GM23338 (cell line): ENCODE results near the gene BCAS1. TPM values are rescaled to one million over a fixed set of nuclear protein-coding genes. Genes with fewer than 3 reads are reported as not detected.
A peak's percentile ranks its signal among the peaks of the same experiment; 100 is the strongest.

Source experiments
- ATAC-seq: fragments of 200-7000 bp; cut with Tn5 transposase; 3 replicates; pipeline ENCODE4 v1.9.1; 2020
- DNase-seq: peaks from one replicate; pipeline ENCODE4 v3.0.0-alpha.2; 2015; ENCODE audit warnings: low spot score
- H2AFZ ChIP-seq: fragments of 200-600 bp; sonication (generic); 2 replicates; pipeline ENCODE4 v1.8.0; 2016; ENCODE audit warnings: antibody characterized with exemption, mild to moderate bottlenecking, moderate library complexity
- H3F3A ChIP-seq: fragments of 200-600 bp; sonication (generic); replicated peaks from 2 replicates; pipeline ENCODE4 v1.8.0; 2017; ENCODE audit warnings: antibody characterized with exemption, mixed run types, low read depth
- H3K27ac ChIP-seq: fragments of 200-600 bp; sonication (generic); 2 replicates; pipeline ENCODE4 v1.6.1; 2016; ENCODE audit warnings: low read depth
- H3K27me3 ChIP-seq: fragments of 200-600 bp; sonication (generic); 2 replicates; pipeline ENCODE4 v1.8.0; 2016; ENCODE audit warnings: mild to moderate bottlenecking, mixed run types, moderate library complexity; ENCODE audit not compliant: insufficient read depth
- H3K36me3 ChIP-seq: fragments of 200-600 bp; sonication (generic); 2 replicates; pipeline ENCODE4 v1.8.0; 2016; ENCODE audit warnings: mild to moderate bottlenecking; ENCODE audit not compliant: insufficient read depth
- H3K4me1 ChIP-seq: fragments of 200-600 bp; sonication (generic); 2 replicates; pipeline ENCODE4 v1.8.0; 2016; ENCODE audit warnings: mild to moderate bottlenecking, moderate library complexity; ENCODE audit not compliant: insufficient read depth
- H3K4me2 ChIP-seq: fragments of 200-600 bp; sonication (generic); 2 replicates; pipeline ENCODE4 v1.7.1; 2017; ENCODE audit warnings: mixed run types
- H3K4me3 ChIP-seq: fragments of 200-600 bp; sonication (generic); 2 replicates; pipeline ENCODE4 v1.6.1; 2016; ENCODE audit warnings: mixed run types
- H3K79me2 ChIP-seq: fragments of 200-600 bp; sonication (generic); replicated peaks from 2 replicates; pipeline ENCODE4 v1.8.0; 2017; ENCODE audit warnings: mild to moderate bottlenecking; ENCODE audit not compliant: insufficient read depth
- H3K9me2 ChIP-seq: fragments of 200-600 bp; sonication (generic); 2 replicates; pipeline ENCODE4 v1.8.0; 2017; ENCODE audit not compliant: insufficient read depth
- H4K20me1 ChIP-seq: fragments of 200-600 bp; sonication (generic); replicated peaks from 2 replicates; pipeline ENCODE4 v1.8.0; 2017; ENCODE audit warnings: mild to moderate bottlenecking; ENCODE audit not compliant: insufficient read depth
- H3K27ac Mint-ChIP-seq: 2 replicates; pipeline ENCODE4 v1.8.0; 2020; ENCODE audit warnings: inconsistent platforms, mild to moderate bottlenecking, moderate library complexity, mixed read lengths
- H3K27me3 Mint-ChIP-seq: 3 replicates; pipeline ENCODE4 v1.8.0; 2022; ENCODE audit warnings: low read depth, mild to moderate bottlenecking, moderate library complexity, mixed read lengths, inconsistent platforms; ENCODE audit not compliant: insufficient read depth, poor library complexity
- H3K36me3 Mint-ChIP-seq: 3 replicates; pipeline ENCODE4 v1.8.0; 2021; ENCODE audit warnings: low read depth, mild to moderate bottlenecking, inconsistent platforms, moderate library complexity, mixed read lengths
- H3K4me1 Mint-ChIP-seq: 3 replicates; pipeline ENCODE4 v1.8.0; 2020; ENCODE audit warnings: mild to moderate bottlenecking, inconsistent platforms, mixed read lengths
- H3K4me3 Mint-ChIP-seq: 3 replicates; pipeline ENCODE4 v1.8.0; 2021; ENCODE audit warnings: moderate library complexity, mild to moderate bottlenecking, inconsistent platforms, mixed read lengths
- H3K9me3 Mint-ChIP-seq: 3 replicates; pipeline ENCODE4 v1.8.0; 2020; ENCODE audit warnings: moderate library complexity, mild to moderate bottlenecking, inconsistent platforms, mixed read lengths
- CREB1 ChIP-seq: fragments of 250-450 bp; sonication (Bioruptor Pico); IDR thresholded peaks from 2 replicates; pipeline ENCODE4 v1.5.0; 2020; ENCODE audit warnings: low read depth, mild to moderate bottlenecking, moderate library complexity
- EZH2 ChIP-seq: fragments of 200-600 bp; sonication (generic); IDR thresholded peaks from one replicate; pipeline ENCODE4 v1.8.0; 2017; ENCODE audit warnings: antibody characterized with exemption, mild to moderate bottlenecking, low read depth; ENCODE audit not compliant: unreplicated experiment
- EZH2phosphoT487 ChIP-seq: fragments of 200-600 bp; sonication (generic); IDR thresholded peaks from one replicate; pipeline ENCODE4 v1.8.1; 2018; ENCODE audit warnings: antibody characterized with exemption; ENCODE audit not compliant: unreplicated experiment
- JUNB ChIP-seq: IDR thresholded peaks from one replicate; pipeline ENCODE4 v1.6.1; 2016; ENCODE audit warnings: antibody characterized with exemption; ENCODE audit not compliant: unreplicated experiment
- NANOG ChIP-seq: IDR thresholded peaks from 2 replicates; pipeline ENCODE4 v1.6.1; 2016; ENCODE audit warnings: antibody characterized with exemption, borderline replicate concordance
- POLR2AphosphoS5 ChIP-seq: IDR thresholded peaks from 2 replicates; pipeline ENCODE4 v1.6.1; 2016; ENCODE audit warnings: antibody characterized with exemption, low read depth
- STAT1 ChIP-seq: IDR thresholded peaks from one replicate; pipeline ENCODE4 v1.6.1; 2016; ENCODE audit warnings: antibody characterized with exemption; ENCODE audit not compliant: unreplicated experiment
- ZNF114 ChIP-seq: fragments of 250-450 bp; sonication (Bioruptor Pico); IDR thresholded peaks from 2 replicates; pipeline ENCODE4 v1.5.0; 2020; ENCODE audit warnings: mild to moderate bottlenecking, moderate library complexity
- ZNF331 ChIP-seq: fragments of 250-450 bp; sonication (Bioruptor Pico); IDR thresholded peaks from 2 replicates; pipeline ENCODE4 v1.5.0; 2020; ENCODE audit warnings: low read depth, mild to moderate bottlenecking, moderate library complexity
- polyA plus RNA-seq: library from polyadenylated mRNA; unstranded; fragments of >200 nt; fragmentation: Nextera tagmentation; extraction: Ambion mirVana; gene quantifications from 2 replicates; pipeline ENCODE4 v1.2.1, GENCODE V29; 2016
- total RNA-seq: library from RNA; depleted of rRNA; stranded (reverse); fragments of >200 nt; shearing (Covaris generic); gene quantifications from 2 replicates; pipeline ENCODE4 v1.2.3, GENCODE V29; 2014
- TF ChIP-seq, protein P1 (sequence below), 2 experiments: fragments of 200-600 bp in 1 of 2; sonication (generic) in 1 of 2; conservative IDR thresholded peaks; 2 replicates each; pipeline versions ENCODE4 v1.5.1 to v1.6.1; 2016 to 2017; ENCODE audit warnings: antibody characterized with exemption in 2 of 2, low read depth in 2 of 2, mild to moderate bottlenecking in 2 of 2, moderate library complexity in 1 of 2
- TF ChIP-seq, protein P2 (sequence below): IDR thresholded peaks from 2 replicates; pipeline ENCODE4 v1.6.1; 2016; ENCODE audit warnings: antibody characterized with exemption
- TF ChIP-seq, protein P3 (sequence below): IDR thresholded peaks from one replicate; pipeline ENCODE4 v1.6.1; 2018; ENCODE audit warnings: antibody characterized with exemption; ENCODE audit not compliant: unreplicated experiment
- TF ChIP-seq, protein P4 (sequence below): fragments of 250-450 bp; sonication (Bioruptor Pico); IDR thresholded peaks from 2 replicates; pipeline ENCODE4 v1.5.0; 2020; ENCODE audit warnings: mild to moderate bottlenecking, moderate library complexity

The BCAS1 gene
- total and polyA plus RNA-seq, 2 experiments from 2014 or later: 0.17 to 0.19 TPM

DNA sequence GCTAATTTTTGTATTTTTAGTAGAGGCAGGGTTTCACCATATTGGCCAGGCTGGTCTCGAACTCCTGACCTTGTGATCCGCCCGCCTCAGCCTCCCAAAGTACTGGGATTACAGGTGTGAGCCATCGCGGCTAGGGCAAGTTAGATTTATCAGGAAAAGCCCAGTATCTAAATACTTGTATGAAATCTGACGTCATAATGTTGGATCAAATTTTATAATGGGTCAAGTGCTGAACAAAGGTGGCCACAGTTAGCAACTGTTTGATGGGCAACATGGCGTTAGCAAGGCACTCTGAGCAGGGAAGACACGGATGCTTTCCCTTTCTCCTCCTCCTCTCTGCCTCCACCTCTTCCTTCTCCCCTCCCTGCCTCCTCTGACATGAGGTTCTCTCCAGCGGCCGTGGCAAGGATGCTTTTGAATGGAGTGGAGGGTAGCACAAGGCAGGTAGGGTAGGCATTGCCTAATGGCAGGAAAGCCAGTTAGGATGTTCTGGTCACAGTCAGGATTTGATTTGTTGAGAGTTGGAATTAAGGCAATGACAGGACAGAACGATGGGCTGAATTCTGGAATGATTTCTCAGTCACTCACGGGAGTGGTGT is 149.6 kb downstream of the BCAS1 start:
- no peak for TF ChIP-seq STAT1
- TF ChIP-seq, protein P1, sequence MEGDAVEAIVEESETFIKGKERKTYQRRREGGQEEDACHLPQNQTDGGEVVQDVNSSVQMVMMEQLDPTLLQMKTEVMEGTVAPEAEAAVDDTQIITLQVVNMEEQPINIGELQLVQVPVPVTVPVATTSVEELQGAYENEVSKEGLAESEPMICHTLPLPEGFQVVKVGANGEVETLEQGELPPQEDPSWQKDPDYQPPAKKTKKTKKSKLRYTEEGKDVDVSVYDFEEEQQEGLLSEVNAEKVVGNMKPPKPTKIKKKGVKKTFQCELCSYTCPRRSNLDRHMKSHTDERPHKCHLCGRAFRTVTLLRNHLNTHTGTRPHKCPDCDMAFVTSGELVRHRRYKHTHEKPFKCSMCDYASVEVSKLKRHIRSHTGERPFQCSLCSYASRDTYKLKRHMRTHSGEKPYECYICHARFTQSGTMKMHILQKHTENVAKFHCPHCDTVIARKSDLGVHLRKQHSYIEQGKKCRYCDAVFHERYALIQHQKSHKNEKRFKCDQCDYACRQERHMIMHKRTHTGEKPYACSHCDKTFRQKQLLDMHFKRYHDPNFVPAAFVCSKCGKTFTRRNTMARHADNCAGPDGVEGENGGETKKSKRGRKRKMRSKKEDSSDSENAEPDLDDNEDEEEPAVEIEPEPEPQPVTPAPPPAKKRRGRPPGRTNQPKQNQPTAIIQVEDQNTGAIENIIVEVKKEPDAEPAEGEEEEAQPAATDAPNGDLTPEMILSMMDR (conservative IDR thresholded peaks at IDR 0.05; ENCODE audit: low read depth in 2 of 2): no peak
- TF ChIP-seq, protein P2, sequence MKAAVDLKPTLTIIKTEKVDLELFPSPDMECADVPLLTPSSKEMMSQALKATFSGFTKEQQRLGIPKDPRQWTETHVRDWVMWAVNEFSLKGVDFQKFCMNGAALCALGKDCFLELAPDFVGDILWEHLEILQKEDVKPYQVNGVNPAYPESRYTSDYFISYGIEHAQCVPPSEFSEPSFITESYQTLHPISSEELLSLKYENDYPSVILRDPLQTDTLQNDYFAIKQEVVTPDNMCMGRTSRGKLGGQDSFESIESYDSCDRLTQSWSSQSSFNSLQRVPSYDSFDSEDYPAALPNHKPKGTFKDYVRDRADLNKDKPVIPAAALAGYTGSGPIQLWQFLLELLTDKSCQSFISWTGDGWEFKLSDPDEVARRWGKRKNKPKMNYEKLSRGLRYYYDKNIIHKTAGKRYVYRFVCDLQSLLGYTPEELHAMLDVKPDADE: no peak
- no peak for TF ChIP-seq POLR2AphosphoS5
- TF ChIP-seq, protein P3, sequence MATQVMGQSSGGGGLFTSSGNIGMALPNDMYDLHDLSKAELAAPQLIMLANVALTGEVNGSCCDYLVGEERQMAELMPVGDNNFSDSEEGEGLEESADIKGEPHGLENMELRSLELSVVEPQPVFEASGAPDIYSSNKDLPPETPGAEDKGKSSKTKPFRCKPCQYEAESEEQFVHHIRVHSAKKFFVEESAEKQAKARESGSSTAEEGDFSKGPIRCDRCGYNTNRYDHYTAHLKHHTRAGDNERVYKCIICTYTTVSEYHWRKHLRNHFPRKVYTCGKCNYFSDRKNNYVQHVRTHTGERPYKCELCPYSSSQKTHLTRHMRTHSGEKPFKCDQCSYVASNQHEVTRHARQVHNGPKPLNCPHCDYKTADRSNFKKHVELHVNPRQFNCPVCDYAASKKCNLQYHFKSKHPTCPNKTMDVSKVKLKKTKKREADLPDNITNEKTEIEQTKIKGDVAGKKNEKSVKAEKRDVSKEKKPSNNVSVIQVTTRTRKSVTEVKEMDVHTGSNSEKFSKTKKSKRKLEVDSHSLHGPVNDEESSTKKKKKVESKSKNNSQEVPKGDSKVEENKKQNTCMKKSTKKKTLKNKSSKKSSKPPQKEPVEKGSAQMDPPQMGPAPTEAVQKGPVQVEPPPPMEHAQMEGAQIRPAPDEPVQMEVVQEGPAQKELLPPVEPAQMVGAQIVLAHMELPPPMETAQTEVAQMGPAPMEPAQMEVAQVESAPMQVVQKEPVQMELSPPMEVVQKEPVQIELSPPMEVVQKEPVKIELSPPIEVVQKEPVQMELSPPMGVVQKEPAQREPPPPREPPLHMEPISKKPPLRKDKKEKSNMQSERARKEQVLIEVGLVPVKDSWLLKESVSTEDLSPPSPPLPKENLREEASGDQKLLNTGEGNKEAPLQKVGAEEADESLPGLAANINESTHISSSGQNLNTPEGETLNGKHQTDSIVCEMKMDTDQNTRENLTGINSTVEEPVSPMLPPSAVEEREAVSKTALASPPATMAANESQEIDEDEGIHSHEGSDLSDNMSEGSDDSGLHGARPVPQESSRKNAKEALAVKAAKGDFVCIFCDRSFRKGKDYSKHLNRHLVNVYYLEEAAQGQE: no peak
- no peak for TF ChIP-seq EZH2
- no peak for TF ChIP-seq ZNF114
- no peak for TF ChIP-seq CREB1 (CRISPR knock-in tag)
- TF ChIP-seq JUNB: no peak
- no peak for TF ChIP-seq ZNF331 (CRISPR knock-in tag)
- TF ChIP-seq NANOG: no peak
- TF ChIP-seq, protein P4, sequence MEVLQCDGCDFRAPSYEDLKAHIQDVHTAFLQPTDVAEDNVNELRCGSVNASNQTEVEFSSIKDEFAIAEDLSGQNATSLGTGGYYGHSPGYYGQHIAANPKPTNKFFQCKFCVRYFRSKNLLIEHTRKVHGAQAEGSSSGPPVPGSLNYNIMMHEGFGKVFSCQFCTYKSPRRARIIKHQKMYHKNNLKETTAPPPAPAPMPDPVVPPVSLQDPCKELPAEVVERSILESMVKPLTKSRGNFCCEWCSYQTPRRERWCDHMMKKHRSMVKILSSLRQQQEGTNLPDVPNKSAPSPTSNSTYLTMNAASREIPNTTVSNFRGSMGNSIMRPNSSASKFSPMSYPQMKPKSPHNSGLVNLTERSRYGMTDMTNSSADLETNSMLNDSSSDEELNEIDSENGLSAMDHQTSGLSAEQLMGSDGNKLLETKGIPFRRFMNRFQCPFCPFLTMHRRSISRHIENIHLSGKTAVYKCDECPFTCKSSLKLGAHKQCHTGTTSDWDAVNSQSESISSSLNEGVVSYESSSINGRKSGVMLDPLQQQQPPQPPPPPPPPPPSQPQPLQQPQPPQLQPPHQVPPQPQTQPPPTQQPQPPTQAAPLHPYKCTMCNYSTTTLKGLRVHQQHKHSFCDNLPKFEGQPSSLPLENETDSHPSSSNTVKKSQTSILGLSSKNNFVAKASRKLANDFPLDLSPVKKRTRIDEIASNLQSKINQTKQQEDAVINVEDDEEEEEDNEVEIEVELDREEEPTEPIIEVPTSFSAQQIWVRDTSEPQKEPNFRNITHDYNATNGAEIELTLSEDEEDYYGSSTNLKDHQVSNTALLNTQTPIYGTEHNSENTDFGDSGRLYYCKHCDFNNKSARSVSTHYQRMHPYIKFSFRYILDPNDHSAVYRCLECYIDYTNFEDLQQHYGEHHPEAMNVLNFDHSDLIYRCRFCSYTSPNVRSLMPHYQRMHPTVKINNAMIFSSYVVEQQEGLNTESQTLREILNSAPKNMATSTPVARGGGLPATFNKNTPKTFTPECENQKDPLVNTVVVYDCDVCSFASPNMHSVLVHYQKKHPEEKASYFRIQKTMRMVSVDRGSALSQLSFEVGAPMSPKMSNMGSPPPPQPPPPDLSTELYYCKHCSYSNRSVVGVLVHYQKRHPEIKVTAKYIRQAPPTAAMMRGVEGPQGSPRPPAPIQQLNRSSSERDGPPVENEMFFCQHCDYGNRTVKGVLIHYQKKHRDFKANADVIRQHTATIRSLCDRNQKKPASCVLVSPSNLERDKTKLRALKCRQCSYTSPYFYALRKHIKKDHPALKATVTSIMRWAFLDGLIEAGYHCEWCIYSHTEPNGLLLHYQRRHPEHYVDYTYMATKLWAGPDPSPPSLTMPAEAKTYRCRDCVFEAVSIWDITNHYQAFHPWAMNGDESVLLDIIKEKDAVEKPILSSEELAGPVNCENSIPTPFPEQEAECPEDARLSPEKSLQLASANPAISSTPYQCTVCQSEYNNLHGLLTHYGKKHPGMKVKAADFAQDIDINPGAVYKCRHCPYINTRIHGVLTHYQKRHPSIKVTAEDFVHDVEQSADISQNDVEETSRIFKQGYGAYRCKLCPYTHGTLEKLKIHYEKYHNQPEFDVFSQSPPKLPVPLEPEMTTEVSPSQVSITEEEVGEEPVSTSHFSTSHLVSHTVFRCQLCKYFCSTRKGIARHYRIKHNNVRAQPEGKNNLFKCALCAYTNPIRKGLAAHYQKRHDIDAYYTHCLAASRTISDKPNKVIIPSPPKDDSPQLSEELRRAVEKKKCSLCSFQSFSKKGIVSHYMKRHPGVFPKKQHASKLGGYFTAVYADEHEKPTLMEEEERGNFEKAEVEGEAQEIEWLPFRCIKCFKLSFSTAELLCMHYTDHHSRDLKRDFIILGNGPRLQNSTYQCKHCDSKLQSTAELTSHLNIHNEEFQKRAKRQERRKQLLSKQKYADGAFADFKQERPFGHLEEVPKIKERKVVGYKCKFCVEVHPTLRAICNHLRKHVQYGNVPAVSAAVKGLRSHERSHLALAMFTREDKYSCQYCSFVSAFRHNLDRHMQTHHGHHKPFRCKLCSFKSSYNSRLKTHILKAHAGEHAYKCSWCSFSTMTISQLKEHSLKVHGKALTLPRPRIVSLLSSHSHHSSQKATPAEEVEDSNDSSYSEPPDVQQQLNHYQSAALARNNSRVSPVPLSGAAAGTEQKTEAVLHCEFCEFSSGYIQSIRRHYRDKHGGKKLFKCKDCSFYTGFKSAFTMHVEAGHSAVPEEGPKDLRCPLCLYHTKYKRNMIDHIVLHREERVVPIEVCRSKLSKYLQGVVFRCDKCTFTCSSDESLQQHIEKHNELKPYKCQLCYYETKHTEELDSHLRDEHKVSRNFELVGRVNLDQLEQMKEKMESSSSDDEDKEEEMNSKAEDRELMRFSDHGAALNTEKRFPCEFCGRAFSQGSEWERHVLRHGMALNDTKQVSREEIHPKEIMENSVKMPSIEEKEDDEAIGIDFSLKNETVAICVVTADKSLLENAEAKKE: no peak
- no peak for TF ChIP-seq EZH2phosphoT487
- no peaks in the 10 kb centered on the region for H3K36me3 Mint-ChIP-seq
- H3K27ac Mint-ChIP-seq: peak overlapping the region; percentile 20; the same call in 1 of the 2 replicates
- ATAC-seq (no peak), DNase-seq (no peak)
- Histone ChIP-seq H2AFZ (peak overlapping the region; percentile 85; the same call in 1 of the 2 replicates), H3K36me3 (no peaks in the 10 kb centered on the region), H4K20me1 (no peaks in the 10 kb centered on the region), H3K4me3 (no peak overlapping the region), H3K9me2 (no peaks in the 10 kb centered on the region), H3K4me2 (peak overlapping the region; percentile 40; the same call in 1 of the 2 replicates), H3F3A (no peaks in the 10 kb centered on the region), H3K27me3 (no peaks in the 10 kb centered on the region), H3K79me2 (no peaks in the 10 kb centered on the region), H3K4me1 (peaks cover 42% of the 10 kb centered on the region), H3K27ac (no peak overlapping the region)
- no peak overlapping the region for H3K4me3 Mint-ChIP-seq
- peaks cover 42% of the 10 kb centered on the region for H3K4me1 Mint-ChIP-seq
- no peaks in the 10 kb centered on the region; the same call in 2 of the 3 replicates for H3K9me3 Mint-ChIP-seq
- peaks cover 13% of the 10 kb centered on the region for H3K27me3 Mint-ChIP-seq
